ENCODE data around the gene MACF1.

DNA sequence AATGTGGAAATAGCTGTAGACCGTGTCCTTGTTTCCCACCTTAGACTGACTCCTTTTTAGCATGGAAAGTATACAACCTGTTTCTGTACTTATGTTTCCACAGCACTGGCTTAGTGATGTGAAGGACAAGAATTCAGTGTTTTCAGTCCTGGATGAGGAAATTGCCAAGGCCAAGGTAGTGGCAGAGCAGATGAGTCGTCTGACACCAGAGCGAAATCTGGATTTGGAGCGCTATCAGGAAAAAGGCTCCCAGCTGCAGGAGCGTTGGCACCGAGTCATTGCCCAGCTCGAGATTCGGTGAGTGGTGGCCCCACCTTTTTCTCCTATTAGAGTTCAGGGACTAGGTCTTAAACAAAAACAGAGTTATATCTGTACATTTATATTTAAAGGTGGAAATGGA, 112.6 kb downstream of the MACF1 start:
- TF ChIP-seq RXRA (IDR thresholded peaks at IDR 0.05) (no peak), YY1 (IDR thresholded peaks at IDR 0.05) (no peak), RAD21 (IDR thresholded peaks at IDR 0.05) (no peak), CTCF (IDR thresholded peaks at IDR 0.05; ENCODE audit: low read depth, low read length, missing input control) (no peak), REST (IDR thresholded peaks at IDR 0.05) (no peak), GABPA (IDR thresholded peaks at IDR 0.05 in 1 of 2, conservative IDR thresholded peaks at IDR 0.05 in 1 of 2) (no peak), ATF3 (IDR thresholded peaks at IDR 0.05) (no peak), TAF1 (conservative IDR thresholded peaks at IDR 0.05) (no peak), JUND (IDR thresholded peaks at IDR 0.05) (no peak), FOXA1 (IDR thresholded peaks at IDR 0.05) (no peak), ZBTB33 (IDR thresholded peaks at IDR 0.05) (no peak), EGR1 (IDR thresholded peaks at IDR 0.05; ENCODE audit: low read depth in 2 of 2) (no peak)
- TF ChIP-seq, protein P1, sequence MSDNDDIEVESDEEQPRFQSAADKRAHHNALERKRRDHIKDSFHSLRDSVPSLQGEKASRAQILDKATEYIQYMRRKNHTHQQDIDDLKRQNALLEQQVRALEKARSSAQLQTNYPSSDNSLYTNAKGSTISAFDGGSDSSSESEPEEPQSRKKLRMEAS (IDR thresholded peaks at IDR 0.05) = no peak
